ENCODE data around the gene CCL8. TPM values are rescaled to one million over a fixed set of nuclear protein-coding genes. Genes with fewer than 3 reads are reported as not detected.

CCL8 gene
- total and polyA plus RNA-seq, 2 donors (not counting 1 experiment from before 2014, with no cell fraction given) = 0.27 to 0.50 TPM

GRCh38 chr17:34357398-34357797, 38.2 kb downstream of the CCL8 start:
- Histone ChIP-seq H3K27me3 (ENCODE audit: control insufficient read depth, insufficient read depth, low read length) (no peaks in the 10 kb centered on the region), H3K27ac (ENCODE audit: insufficient read depth, low read length) (no peak overlapping the region), H3K9me3 (ENCODE audit: control insufficient read depth, insufficient read depth, low read depth, low read length) (no peaks in the 10 kb centered on the region), H3K9ac (ENCODE audit: insufficient read depth, low read length) (no peak overlapping the region), H3K36me3 (ENCODE audit: control insufficient read depth, insufficient read depth, low read length) (no peaks in the 10 kb centered on the region), H2AFZ (ENCODE audit: low read length) (no peak overlapping the region), H3K4me2 (ENCODE audit: extremely low read depth, insufficient read depth, low read length) (no peak overlapping the region), H3K79me2 (ENCODE audit: control insufficient read depth, insufficient read depth, low read length) (no peaks in the 10 kb centered on the region), H4K20me1 (ENCODE audit: control insufficient read depth, extremely low read depth, insufficient read depth, low read length) (no peaks in the 10 kb centered on the region), H3K4me1 (ENCODE audit: control insufficient read depth, extremely low read depth, insufficient read depth, low read length) (peaks cover 2% of the 10 kb centered on the region), H3K4me3 (replicated peaks in 1 of 4; ENCODE audit: control extremely low read depth in 1 of 4, insufficient read depth in 1 of 4, low read depth in 3 of 4, low read length in 4 of 4) (no peak overlapping the region)
- DNase-seq (ENCODE audit: low read depth in 2 of 2) = no peak
- no peak for TF ChIP-seq CTCF (conservative IDR thresholded peaks at IDR 0.05 in 1 of 2, IDR thresholded peaks at IDR 0.05 in 1 of 2; ENCODE audit: low read depth in 1 of 2, low read length in 2 of 2)
- no peak for TF ChIP-seq EZH2 (IDR thresholded peaks at IDR 0.05; ENCODE audit: low read length, missing control alignments)

GRCh38 chr17:34358631-34359030, 39.4 kb downstream of the CCL8 start:
- Histone ChIP-seq H3K4me3 (replicated peaks in 1 of 4; ENCODE audit: control extremely low read depth in 1 of 4, insufficient read depth in 1 of 4, low read depth in 3 of 4, low read length in 4 of 4) (no peak overlapping the region), H2AFZ (ENCODE audit: low read length) (no peak overlapping the region), H3K9ac (ENCODE audit: insufficient read depth, low read length) (no peak overlapping the region), H3K9me3 (ENCODE audit: control insufficient read depth, insufficient read depth, low read depth, low read length) (no peaks in the 10 kb centered on the region), H3K79me2 (ENCODE audit: control insufficient read depth, insufficient read depth, low read length) (no peaks in the 10 kb centered on the region), H3K4me2 (ENCODE audit: extremely low read depth, insufficient read depth, low read length) (no peak overlapping the region), H3K27ac (ENCODE audit: insufficient read depth, low read length) (no peak overlapping the region), H3K36me3 (ENCODE audit: control insufficient read depth, insufficient read depth, low read length) (no peaks in the 10 kb centered on the region), H4K20me1 (ENCODE audit: control insufficient read depth, extremely low read depth, insufficient read depth, low read length) (no peaks in the 10 kb centered on the region), H3K4me1 (ENCODE audit: control insufficient read depth, extremely low read depth, insufficient read depth, low read length) (peaks cover 2% of the 10 kb centered on the region), H3K27me3 (ENCODE audit: control insufficient read depth, insufficient read depth, low read length) (no peaks in the 10 kb centered on the region)
- TF ChIP-seq CTCF (conservative IDR thresholded peaks at IDR 0.05 in 1 of 2, IDR thresholded peaks at IDR 0.05 in 1 of 2; ENCODE audit: low read depth in 1 of 2, low read length in 2 of 2) (no peak), EZH2 (IDR thresholded peaks at IDR 0.05; ENCODE audit: low read length, missing control alignments) (no peak)
- no peak for DNase-seq (ENCODE audit: low read depth in 2 of 2)

- Histone ChIP-seq H3K27me3 (ENCODE audit: control insufficient read depth, insufficient read depth, low read length) (peaks cover 5% of the 10 kb centered on the region), H3K4me1 (ENCODE audit: control insufficient read depth, extremely low read depth, insufficient read depth, low read length) (no peaks in the 10 kb centered on the region), H3K36me3 (ENCODE audit: control insufficient read depth, insufficient read depth, low read length) (no peaks in the 10 kb centered on the region), H4K20me1 (ENCODE audit: control insufficient read depth, extremely low read depth, insufficient read depth, low read length) (no peaks in the 10 kb centered on the region), H3K4me3 (replicated peaks in 1 of 4; ENCODE audit: control extremely low read depth in 1 of 4, insufficient read depth in 1 of 4, low read depth in 3 of 4, low read length in 4 of 4) (no peak overlapping the region), H3K9me3 (ENCODE audit: control insufficient read depth, insufficient read depth, low read depth, low read length) (no peaks in the 10 kb centered on the region), H3K9ac (ENCODE audit: insufficient read depth, low read length) (no peak overlapping the region), H3K27ac (ENCODE audit: insufficient read depth, low read length) (no peak overlapping the region), H2AFZ (ENCODE audit: low read length) (no peak overlapping the region), H3K79me2 (ENCODE audit: control insufficient read depth, insufficient read depth, low read length) (no peaks in the 10 kb centered on the region), H3K4me2 (ENCODE audit: extremely low read depth, insufficient read depth, low read length) (no peak overlapping the region)
- no peak for TF ChIP-seq EZH2 (IDR thresholded peaks at IDR 0.05; ENCODE audit: low read length, missing control alignments)
- no peak for TF ChIP-seq CTCF (conservative IDR thresholded peaks at IDR 0.05 in 1 of 2, IDR thresholded peaks at IDR 0.05 in 1 of 2; ENCODE audit: low read depth in 1 of 2, low read length in 2 of 2)
- DNase-seq (ENCODE audit: low read depth in 2 of 2) = no peak
These were observed 41.5 kb downstream of the CCL8 start for GRCh38 chr17:34360601-34361270.
